SK-N-SH (cell line): ENCODE data around the gene LENG9.

Experiments
- EP300 ChIP-seq, 2 experiments: IDR thresholded peaks; 2 replicates each; pipeline versions ENCODE4 v1.4.0 to v1.6.1; 2012; ENCODE audit warnings: borderline replicate concordance in 1 of 2, low read depth in 1 of 2, low read length in 1 of 2
- FOXJ3 ChIP-seq: sonication (generic); formaldehyde crosslinking; IDR thresholded peaks from 2 replicates; pipeline ENCODE4 v1.5.1; 2020; ENCODE audit warnings: mild to moderate bottlenecking, missing genetic modification reagents
- POLR2AphosphoS5 ChIP-seq: IDR thresholded peaks from 2 replicates; pipeline ENCODE4 v1.6.1; 2012; ENCODE audit warnings: low read depth, low read length
- RAD21 ChIP-seq: IDR thresholded peaks from 2 replicates; pipeline ENCODE4 v1.6.1; 2012; ENCODE audit warnings: mild to moderate bottlenecking, low read length
- RCOR1 ChIP-seq: fragments of 150-350 bp; IDR thresholded peaks from 2 replicates; pipeline ENCODE4 v1.6.1; 2017; ENCODE audit warnings: antibody characterized with exemption, low read length
- RXRA ChIP-seq: IDR thresholded peaks from 2 replicates; pipeline ENCODE4 v1.4.0; 2012; ENCODE audit warnings: low read depth, mild to moderate bottlenecking, borderline replicate concordance
- SIN3A ChIP-seq: IDR thresholded peaks from 2 replicates; pipeline ENCODE4 v1.6.1; 2012; ENCODE audit warnings: low read depth, mild to moderate bottlenecking, low read length, moderate library complexity, borderline replicate concordance
- TAF1 ChIP-seq: IDR thresholded peaks from 2 replicates; pipeline ENCODE4 v1.6.1; 2012; ENCODE audit warnings: low read depth, mild to moderate bottlenecking, low read length, moderate library complexity, borderline replicate concordance
- YY1 ChIP-seq: IDR thresholded peaks from 2 replicates; pipeline ENCODE4 v1.4.0; 2012; ENCODE audit warnings: low read depth, mild to moderate bottlenecking
- TF ChIP-seq, protein P1 (sequence below): fragments of 200-600 bp; sonication (generic); IDR thresholded peaks from 2 replicates; pipeline ENCODE4 v1.6.1; 2017; ENCODE audit warnings: antibody characterized with exemption, mild to moderate bottlenecking, moderate library complexity
- TF ChIP-seq, protein P2 (sequence below): fragments of 150-350 bp; IDR thresholded peaks from 2 replicates; pipeline ENCODE4 v1.6.1; 2017; ENCODE audit warnings: antibody characterized with exemption, low read length, low read depth, borderline replicate concordance
- TF ChIP-seq, protein P3 (sequence below): fragments of 150-350 bp; IDR thresholded peaks from 2 replicates; pipeline ENCODE4 v1.6.1; 2016; ENCODE audit warnings: mild to moderate bottlenecking, low read depth, low read length
- TF ChIP-seq, protein P4 (sequence below): IDR thresholded peaks from 2 replicates; pipeline ENCODE4 v1.4.0; 2012; ENCODE audit warnings: low read depth
- TF ChIP-seq, protein P5 (sequence below): IDR thresholded peaks from 2 replicates; pipeline ENCODE4; 2012

DNA sequence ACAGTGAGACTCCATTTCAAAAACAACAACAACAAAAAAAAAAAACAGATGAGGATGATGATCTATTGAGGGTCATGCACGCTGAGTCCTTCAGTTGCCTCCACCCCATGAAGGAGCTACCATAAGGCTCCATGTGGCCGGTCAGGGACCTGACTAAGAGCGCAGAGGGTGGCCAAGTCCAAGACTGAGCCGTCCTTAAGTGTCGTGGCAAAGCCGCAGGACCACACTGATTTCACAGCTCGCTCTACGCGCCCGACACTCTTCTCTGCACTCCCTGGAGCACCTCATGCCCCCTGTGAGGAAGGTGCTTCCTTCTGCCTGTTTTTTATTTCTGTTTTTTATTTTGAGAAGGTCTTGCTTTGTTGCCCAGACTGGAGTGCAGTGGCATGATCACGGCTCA is 36.0 kb downstream of the LENG9 start:
- TF ChIP-seq, protein P1, sequence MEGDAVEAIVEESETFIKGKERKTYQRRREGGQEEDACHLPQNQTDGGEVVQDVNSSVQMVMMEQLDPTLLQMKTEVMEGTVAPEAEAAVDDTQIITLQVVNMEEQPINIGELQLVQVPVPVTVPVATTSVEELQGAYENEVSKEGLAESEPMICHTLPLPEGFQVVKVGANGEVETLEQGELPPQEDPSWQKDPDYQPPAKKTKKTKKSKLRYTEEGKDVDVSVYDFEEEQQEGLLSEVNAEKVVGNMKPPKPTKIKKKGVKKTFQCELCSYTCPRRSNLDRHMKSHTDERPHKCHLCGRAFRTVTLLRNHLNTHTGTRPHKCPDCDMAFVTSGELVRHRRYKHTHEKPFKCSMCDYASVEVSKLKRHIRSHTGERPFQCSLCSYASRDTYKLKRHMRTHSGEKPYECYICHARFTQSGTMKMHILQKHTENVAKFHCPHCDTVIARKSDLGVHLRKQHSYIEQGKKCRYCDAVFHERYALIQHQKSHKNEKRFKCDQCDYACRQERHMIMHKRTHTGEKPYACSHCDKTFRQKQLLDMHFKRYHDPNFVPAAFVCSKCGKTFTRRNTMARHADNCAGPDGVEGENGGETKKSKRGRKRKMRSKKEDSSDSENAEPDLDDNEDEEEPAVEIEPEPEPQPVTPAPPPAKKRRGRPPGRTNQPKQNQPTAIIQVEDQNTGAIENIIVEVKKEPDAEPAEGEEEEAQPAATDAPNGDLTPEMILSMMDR = no peak
- TF ChIP-seq, protein P2, sequence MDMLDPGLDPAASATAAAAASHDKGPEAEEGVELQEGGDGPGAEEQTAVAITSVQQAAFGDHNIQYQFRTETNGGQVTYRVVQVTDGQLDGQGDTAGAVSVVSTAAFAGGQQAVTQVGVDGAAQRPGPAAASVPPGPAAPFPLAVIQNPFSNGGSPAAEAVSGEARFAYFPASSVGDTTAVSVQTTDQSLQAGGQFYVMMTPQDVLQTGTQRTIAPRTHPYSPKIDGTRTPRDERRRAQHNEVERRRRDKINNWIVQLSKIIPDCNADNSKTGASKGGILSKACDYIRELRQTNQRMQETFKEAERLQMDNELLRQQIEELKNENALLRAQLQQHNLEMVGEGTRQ = no peak
- no peak for TF ChIP-seq EP300 (IDR thresholded peaks at IDR 0.05; ENCODE audit: borderline replicate concordance in 1 of 2, low read depth in 1 of 2, low read length in 1 of 2)
- TF ChIP-seq, protein P3, sequence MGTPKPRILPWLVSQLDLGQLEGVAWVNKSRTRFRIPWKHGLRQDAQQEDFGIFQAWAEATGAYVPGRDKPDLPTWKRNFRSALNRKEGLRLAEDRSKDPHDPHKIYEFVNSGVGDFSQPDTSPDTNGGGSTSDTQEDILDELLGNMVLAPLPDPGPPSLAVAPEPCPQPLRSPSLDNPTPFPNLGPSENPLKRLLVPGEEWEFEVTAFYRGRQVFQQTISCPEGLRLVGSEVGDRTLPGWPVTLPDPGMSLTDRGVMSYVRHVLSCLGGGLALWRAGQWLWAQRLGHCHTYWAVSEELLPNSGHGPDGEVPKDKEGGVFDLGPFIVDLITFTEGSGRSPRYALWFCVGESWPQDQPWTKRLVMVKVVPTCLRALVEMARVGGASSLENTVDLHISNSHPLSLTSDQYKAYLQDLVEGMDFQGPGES = no peak
- TF ChIP-seq SIN3A = no peak
- TF ChIP-seq RAD21 = no peak
- TF ChIP-seq, protein P4, sequence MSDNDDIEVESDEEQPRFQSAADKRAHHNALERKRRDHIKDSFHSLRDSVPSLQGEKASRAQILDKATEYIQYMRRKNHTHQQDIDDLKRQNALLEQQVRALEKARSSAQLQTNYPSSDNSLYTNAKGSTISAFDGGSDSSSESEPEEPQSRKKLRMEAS = no peak
- no peak for TF ChIP-seq YY1
- TF ChIP-seq RXRA = no peak
- TF ChIP-seq RCOR1 = no peak
- no peak for TF ChIP-seq TAF1
- TF ChIP-seq, protein P5, sequence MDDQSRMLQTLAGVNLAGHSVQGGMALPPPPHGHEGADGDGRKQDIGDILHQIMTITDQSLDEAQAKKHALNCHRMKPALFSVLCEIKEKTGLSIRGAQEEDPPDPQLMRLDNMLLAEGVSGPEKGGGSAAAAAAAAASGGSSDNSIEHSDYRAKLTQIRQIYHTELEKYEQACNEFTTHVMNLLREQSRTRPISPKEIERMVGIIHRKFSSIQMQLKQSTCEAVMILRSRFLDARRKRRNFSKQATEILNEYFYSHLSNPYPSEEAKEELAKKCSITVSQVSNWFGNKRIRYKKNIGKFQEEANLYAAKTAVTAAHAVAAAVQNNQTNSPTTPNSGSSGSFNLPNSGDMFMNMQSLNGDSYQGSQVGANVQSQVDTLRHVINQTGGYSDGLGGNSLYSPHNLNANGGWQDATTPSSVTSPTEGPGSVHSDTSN = no peak
- TF ChIP-seq FOXJ3 = no peak
- no peak for TF ChIP-seq POLR2AphosphoS5
